Measurements from ENCODE around the gene DYNLL2. TPM values are rescaled to one million over a fixed set of nuclear protein-coding genes. Genes with fewer than 3 reads are reported as not detected.

The DYNLL2 gene
- polyA plus RNA-seq, 2 of the 4 experiments (the other 2 are of a cell fraction): 19.6 to 33.7 TPM

GRCh38 chr17:58052407-58052806 lies 30.8 kb upstream of the DYNLL2 start:
- H3K4me3 ChIP-seq: no peak overlapping the region
- ChIA-PET CTCF (interaction anchor here (0.7 to 3.1 kb wide), 7 partner anchors 9 to 60 kb away, joined by 3 to 7 read pairs (median 4); no protein-coding TSS in a partner anchor), POLR2A (interaction anchor here (1.1 kb wide), 1 partner anchor 31 kb away, joined by 6 read pairs; the partner anchor contains the start of gene DYNLL2)
- TF ChIP-seq, protein P1, sequence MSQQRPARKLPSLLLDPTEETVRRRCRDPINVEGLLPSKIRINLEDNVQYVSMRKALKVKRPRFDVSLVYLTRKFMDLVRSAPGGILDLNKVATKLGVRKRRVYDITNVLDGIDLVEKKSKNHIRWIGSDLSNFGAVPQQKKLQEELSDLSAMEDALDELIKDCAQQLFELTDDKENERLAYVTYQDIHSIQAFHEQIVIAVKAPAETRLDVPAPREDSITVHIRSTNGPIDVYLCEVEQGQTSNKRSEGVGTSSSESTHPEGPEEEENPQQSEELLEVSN (IDR thresholded peaks at IDR 0.05; ENCODE audit: borderline replicate concordance, low read depth): no peak
- TF ChIP-seq BHLHE40 (IDR thresholded peaks at IDR 0.05; ENCODE audit: low read depth, low read length) (no peak), CHD4 (IDR thresholded peaks at IDR 0.05; ENCODE audit: borderline replicate concordance) (no peak), REST (IDR thresholded peaks at IDR 0.05) (no peak), RFX5 (IDR thresholded peaks at IDR 0.05) (no peak), EHF (CRISPR knock-in tag; IDR thresholded peaks at IDR 0.05) (no peak), MYC (IDR thresholded peaks at IDR 0.05; ENCODE audit: borderline replicate concordance, low read length) (no peak), MAFK (IDR thresholded peaks at IDR 0.05; ENCODE audit: partially characterized antibody) (no peak), MAZ (IDR thresholded peaks at IDR 0.05; ENCODE audit: borderline replicate concordance, low read depth, low read length) (no peak), FOSB (CRISPR knock-in tag; IDR thresholded peaks at IDR 0.05) (no peak)
- no peak for DNase-seq (ENCODE audit: low read depth in 1 of 2, low spot score in 1 of 2)
- no peak for FAIRE-seq
- 0% methylated on average over 1 of the region's 1 CpG for WGBS (ENCODE audit: missing lambda C conversion rate)
- no peak overlapping the region for H3K27ac ChIP-seq
- H3K4me2 ChIP-seq: no peak overlapping the region
- no peaks in the 10 kb centered on the region for H3K4me1 ChIP-seq
- no peaks in the 10 kb centered on the region for H3K9me3 ChIP-seq
- ATAC-seq: no peak; a peak in 1 of 6 replicates

GRCh38 chr17:58052945-58053715 lies 30.1 kb upstream of the DYNLL2 start:
- Histone ChIP-seq H3K27ac (no peak overlapping the region), H3K4me3 (no peak overlapping the region), H3K9me3 (no peaks in the 10 kb centered on the region), H3K4me2 (no peak overlapping the region), H3K4me1 (no peaks in the 10 kb centered on the region)
- 41% methylated on average over 8 of the region's 8 CpGs for WGBS (ENCODE audit: missing lambda C conversion rate)
- POLR2A ChIA-PET: interaction anchor here (1.1 kb wide), 1 partner anchor 30 kb away, joined by 6 read pairs; the partner anchor contains the start of gene DYNLL2
- DNase-seq (ENCODE audit: low read depth in 1 of 2, low spot score in 1 of 2) (no peak), ATAC-seq (no peak), FAIRE-seq (no peak)
- CTCF ChIA-PET: interaction anchor here (0.6 to 3.1 kb wide), 7 partner anchors 10 to 60 kb away, joined by 3 to 7 read pairs (median 3); no protein-coding TSS in a partner anchor
- TF ChIP-seq HOXB13 (CRISPR knock-in tag; IDR thresholded peaks at IDR 0.05; ENCODE audit: low read depth): no peak
- TF ChIP-seq POLR2AphosphoS2 (conservative IDR thresholded peaks at IDR 0.05; ENCODE audit: low read length): no peak
- no peak for TF ChIP-seq REST (IDR thresholded peaks at IDR 0.05)
- TF ChIP-seq, protein P1 (IDR thresholded peaks at IDR 0.05; ENCODE audit: borderline replicate concordance, low read depth): no peak
- TF ChIP-seq ZFP36 (IDR thresholded peaks at IDR 0.05; ENCODE audit: borderline replicate concordance, partially characterized antibody): no peak
- no peak for TF ChIP-seq TFCP2L1 (CRISPR knock-in tag; IDR thresholded peaks at IDR 0.05)
- no peak for TF ChIP-seq USF2 (IDR thresholded peaks at IDR 0.05)
- no peak for TF ChIP-seq RNF2 (IDR thresholded peaks at IDR 0.05; ENCODE audit: borderline replicate concordance, low read depth)
- TF ChIP-seq KDM1A (IDR thresholded peaks at IDR 0.05; ENCODE audit: low read depth): no peak
- TF ChIP-seq PHF8 (IDR thresholded peaks at IDR 0.05; ENCODE audit: borderline replicate concordance, low read depth): no peak
- no peak for TF ChIP-seq HDAC2 (IDR thresholded peaks at IDR 0.05)
- no peak for TF ChIP-seq NPAS2 (CRISPR knock-in tag; IDR thresholded peaks at IDR 0.05; ENCODE audit: borderline replicate concordance)
- no peak for TF ChIP-seq HMGXB4 (CRISPR knock-in tag; IDR thresholded peaks at IDR 0.05; ENCODE audit: borderline replicate concordance)
- no peak for TF ChIP-seq RAD21 (conservative IDR thresholded peaks at IDR 0.05 in 1 of 2, IDR thresholded peaks at IDR 0.05 in 1 of 2)
